ENCODE results near the gene CALN1.
"Not testable (repeated sequence)": the region's sequence is repeated elsewhere in the genome, so short reads cannot be mapped to it uniquely, and the experiment has no call there.

The CALN1 gene

GRCh38 chr7:72408966-72409637, 3.0 kb downstream of the CALN1 start:
- DNase-seq (ENCODE audit: low read depth in 3 of 3), result no peak

GRCh38 chr7:72406820-72407403, 5.2 kb downstream of the CALN1 start:
- DNase-seq (ENCODE audit: low read depth in 3 of 3), result no peak

GRCh38 chr7:72405871-72406270, 6.3 kb downstream of the CALN1 start:
- DNase-seq (ENCODE audit: low read depth in 3 of 3), result no peak

GRCh38 chr7:72405418-72405817, 6.7 kb downstream of the CALN1 start:
- DNase-seq (ENCODE audit: low read depth in 3 of 3), result no peak

- no peak for DNase-seq (ENCODE audit: low read depth in 3 of 3)
Measured at GRCh38 chr7:72404743-72405142, 7.4 kb downstream of the CALN1 start.

- no peak for DNase-seq (ENCODE audit: low read depth in 3 of 3)
Measured at GRCh38 chr7:72403458-72404076, 8.6 kb downstream of the CALN1 start.

- DNase-seq (ENCODE audit: low read depth in 3 of 3), result no peak
Measured at GRCh38 chr7:72394016-72394415, 18.1 kb downstream of the CALN1 start.

- DNase-seq (ENCODE audit: low read depth in 3 of 3), result no peak
Measured at GRCh38 chr7:72391821-72392377, 20.2 kb downstream of the CALN1 start.

- DNase-seq (ENCODE audit: low read depth in 3 of 3), result no peak
Measured at GRCh38 chr7:72386118-72386517, 26.0 kb downstream of the CALN1 start.

- no peak for DNase-seq (ENCODE audit: low read depth in 3 of 3)
Measured at GRCh38 chr7:72362246-72362645, 49.9 kb downstream of the CALN1 start.

- no peak for DNase-seq (ENCODE audit: low read depth in 3 of 3)
Measured at GRCh38 chr7:72345208-72345727, 66.9 kb downstream of the CALN1 start.

GRCh38 chr7:72343991-72344390, 68.1 kb downstream of the CALN1 start:
- no peak for DNase-seq (ENCODE audit: low read depth in 3 of 3)

- not testable (repeated sequence) for DNase-seq (ENCODE audit: low read depth in 3 of 3)
Measured at GRCh38 chr7:72343354-72343753, 68.8 kb downstream of the CALN1 start.

GRCh38 chr7:72337390-72338167, 74.6 kb downstream of the CALN1 start:
- no peak for DNase-seq (ENCODE audit: low read depth in 3 of 3)

GRCh38 chr7:72336632-72337389, 75.3 kb downstream of the CALN1 start:
- DNase-seq (ENCODE audit: low read depth in 3 of 3), result no peak

GRCh38 chr7:72336382-72336631, 75.8 kb downstream of the CALN1 start:
- no peak for DNase-seq (ENCODE audit: low read depth in 3 of 3)

- DNase-seq (ENCODE audit: low read depth in 3 of 3), result no peak
Measured at GRCh38 chr7:72335561-72336381, 76.4 kb downstream of the CALN1 start.

- no peak for DNase-seq (ENCODE audit: low read depth in 3 of 3)
Measured at GRCh38 chr7:72334698-72335097, 77.4 kb downstream of the CALN1 start.

- DNase-seq (ENCODE audit: low read depth in 3 of 3), result no peak
Measured at GRCh38 chr7:72334066-72334465, 78.1 kb downstream of the CALN1 start.

GRCh38 chr7:72326811-72327210, 85.3 kb downstream of the CALN1 start:
- DNase-seq (ENCODE audit: low read depth in 3 of 3), result no peak

- no peak for DNase-seq (ENCODE audit: low read depth in 3 of 3)
Measured at GRCh38 chr7:72326365-72326764, 85.8 kb downstream of the CALN1 start.
